Fibroblast of the aortic adventitia (primary cell): ENCODE results near the gene WNT16. TPM values are rescaled to one million over a fixed set of nuclear protein-coding genes. Genes with fewer than 3 reads are reported as not detected.
A peak's percentile ranks its signal among the peaks of the same experiment; 100 is the strongest.
"Not testable (repeated sequence)": the region's sequence is repeated elsewhere in the genome, so short reads cannot be mapped to it uniquely, and the experiment has no call there.

Experiments used
- DNase-seq: peaks from one replicate; pipeline ENCODE4 v3.0.0-alpha.2; 2010; ENCODE audit warnings: low read depth
- H3K4me3 ChIP-seq: 2 replicates; pipeline ENCODE4 v1.5.1; 2011; ENCODE audit warnings: low read depth, mild to moderate bottlenecking, control low read depth, low read length, moderate library complexity
- CTCF ChIP-seq: IDR thresholded peaks from 2 replicates; pipeline ENCODE4 v1.5.1; 2011; ENCODE audit warnings: mild to moderate bottlenecking, low read length, control low read depth, inconsistent platforms; ENCODE audit not compliant: insufficient read depth
- total RNA-seq: library from RNA; depleted of rRNA; stranded (reverse); fragments of >200 nt; gene quantifications from 2 replicates; pipeline ENCODE4 v1.2.3, GENCODE V29; 2012; ENCODE audit warnings: low replicate concordance

WNT16 gene
- total RNA-seq, 1 donor = 2.7 TPM

GRCh38 chr7:121286186-121286585 is 42.6 kb upstream of the WNT16 start:
- H3K4me3 ChIP-seq = no peak overlapping the region
- DNase-seq = no peak
- no peak for TF ChIP-seq CTCF

- TF ChIP-seq CTCF = no peak
- no peak overlapping the region for H3K4me3 ChIP-seq
- no peak for DNase-seq
Measured at GRCh38 chr7:121286742-121287734, 41.8 kb upstream of the WNT16 start.

- peak; percentile 69 for DNase-seq
- TF ChIP-seq CTCF = no peak
- H3K4me3 ChIP-seq = no peak overlapping the region
Measured at GRCh38 chr7:121288894-121289293, 39.9 kb upstream of the WNT16 start.

GRCh38 chr7:121289930-121290329 is 38.9 kb upstream of the WNT16 start:
- not testable (repeated sequence) for H3K4me3 ChIP-seq, DNase-seq

GRCh38 chr7:121294448-121294992 is 34.3 kb upstream of the WNT16 start:
- DNase-seq = no peak
- H3K4me3 ChIP-seq = no peak overlapping the region
- TF ChIP-seq CTCF = no peak

- TF ChIP-seq CTCF = no peak
- H3K4me3 ChIP-seq = no peak overlapping the region
- no peak for DNase-seq
Measured at GRCh38 chr7:121297843-121298242, 31.0 kb upstream of the WNT16 start.

GRCh38 chr7:121298831-121299239 is 30.0 kb upstream of the WNT16 start:
- no peak for TF ChIP-seq CTCF
- H3K4me3 ChIP-seq = no peak overlapping the region
- no peak for DNase-seq
